H1 (cell line): ENCODE results near the gene KPNA6. TPM values are rescaled to one million over a fixed set of nuclear protein-coding genes. Genes with fewer than 3 reads are reported as not detected.
"Not testable (repeated sequence)": the region's sequence is repeated elsewhere in the genome, so short reads cannot be mapped to it uniquely, and the experiment has no call there.

ENCODE experiments used
- CTCF ChIA-PET: fragments of 300-600 bp; sonication (Branson Sonifier 250); formaldehyde crosslinking; loops from one replicate; lab custom pipeline; 2021; ENCODE audit not compliant: partially characterized antibody; lab: Charles Lee
- POLR2A ChIA-PET: fragments of 300-600 bp; sonication (Branson Sonifier 250); formaldehyde crosslinking; loops from one replicate; lab custom pipeline; 2021; ENCODE audit warnings: inconsistent platforms; ENCODE audit not compliant: partially characterized antibody; lab: Charles Lee
- DNase-seq, 2 experiments: peaks; one replicate each; pipeline versions ENCODE4 v3.0.0 to v3.0.0-alpha.2; 2010 to 2022; ENCODE audit warnings: low spot score in 2 of 2, low read depth in 1 of 2, mixed read lengths in 1 of 2
- FAIRE-seq: peaks from 2 replicates; lab custom pipeline; 2011; peaks lifted over from hg19 to GRCh38; lab: Jason Lieb, UNC
- H2AFZ ChIP-seq: 2 replicates; pipeline ENCODE4 v1.8.1; 2012; ENCODE audit warnings: low read length, inconsistent platforms
- H2AK5ac ChIP-seq: 2 replicates; pipeline ENCODE4 v1.6.1; 2013; ENCODE audit warnings: low read depth, low read length
- H2BK120ac ChIP-seq: replicated peaks from 2 replicates; pipeline ENCODE3; 2013; ENCODE audit warnings: low read depth, low read length, inconsistent platforms
- H2BK12ac ChIP-seq: 2 replicates; pipeline ENCODE4 v1.6.1; 2013; ENCODE audit warnings: low read depth, low read length
- H2BK15ac ChIP-seq: 2 replicates; pipeline ENCODE4 v1.6.1; 2013; ENCODE audit warnings: low read length
- H2BK20ac ChIP-seq: 2 replicates; pipeline ENCODE4 v1.6.1; 2013; ENCODE audit warnings: low read length
- H2BK5ac ChIP-seq: 2 replicates; pipeline ENCODE4 v1.6.1; 2013; ENCODE audit warnings: low read depth, low read length
- H3K14ac ChIP-seq: 2 replicates; pipeline ENCODE4 v1.6.1; 2013; ENCODE audit warnings: inconsistent platforms; ENCODE audit not compliant: insufficient read length
- H3K18ac ChIP-seq: 2 replicates; pipeline ENCODE4 v1.6.1; 2013; ENCODE audit warnings: low read length; ENCODE audit errors: extremely low read depth
- H3K23ac ChIP-seq: 2 replicates; pipeline ENCODE4 v1.6.1; 2013; ENCODE audit warnings: inconsistent platforms; ENCODE audit not compliant: insufficient read length
- H3K23me2 ChIP-seq: 2 replicates; pipeline ENCODE4 v1.6.1; 2013; ENCODE audit warnings: low read depth, low read length
- H3K27ac ChIP-seq: 2 replicates; pipeline ENCODE4 v1.6.1; 2011; ENCODE audit warnings: low read depth, low read length, inconsistent platforms
- H3K27me3 ChIP-seq, 4 experiments: replicated peaks in 1 of 4; 1 replicate in 1 of 4; 2 replicates in 3 of 4; pipeline versions ENCODE4 v1.6.1 to v1.8.1; 2011 to 2013; ENCODE audit warnings: low read length in 3 of 4, mild to moderate bottlenecking in 3 of 4, inconsistent platforms in 2 of 4, mixed read lengths in 2 of 4, moderate library complexity in 1 of 4; ENCODE audit not compliant: control insufficient read depth in 3 of 4, insufficient read depth in 3 of 4; ENCODE audit errors: extremely low read depth in 1 of 4
- H3K36me3 ChIP-seq, 4 experiments: 2 replicates each; pipeline versions ENCODE4 v1.6.1 to v1.8.1; 2011 to 2013; ENCODE audit warnings: mild to moderate bottlenecking in 4 of 4, low read length in 3 of 4, moderate library complexity in 2 of 4, control low read depth in 1 of 4, inconsistent platforms in 1 of 4; ENCODE audit not compliant: insufficient read depth in 4 of 4, control insufficient read depth in 2 of 4
- H3K4ac ChIP-seq: replicated peaks from 2 replicates; pipeline ENCODE3; 2013; ENCODE audit warnings: low read length, low read depth, mixed read lengths, inconsistent platforms; ENCODE audit not compliant: insufficient read length
- H3K4me1 ChIP-seq, 4 experiments: replicated peaks in 1 of 4; 1 replicate in 1 of 4; 2 replicates in 3 of 4; pipeline versions ENCODE4 v1.6.1 to v1.8.1; 2011 to 2013; ENCODE audit warnings: low read length in 3 of 4, inconsistent platforms in 2 of 4, mixed read lengths in 1 of 4; ENCODE audit not compliant: insufficient read depth in 4 of 4, control insufficient read depth in 3 of 4
- H3K4me2 ChIP-seq, 2 experiments: 2 replicates each; pipeline versions ENCODE4 v1.6.1 to v1.8.1; 2011 to 2013; ENCODE audit warnings: low read depth in 2 of 2, low read length in 2 of 2, control low read depth in 1 of 2, inconsistent platforms in 1 of 2, mild to moderate bottlenecking in 1 of 2; ENCODE audit not compliant: insufficient read depth in 1 of 2
- H3K4me3 ChIP-seq, 4 experiments: fragments of 200-600, 300-600 bp in 1 of 4; sonication (generic), shearing (Covaris generic), sonication (Bioruptor Twin) in 1 of 4; 2 replicates each; pipeline versions ENCODE4 v1.5.1 to v1.8.1; 2011 to 2016; ENCODE audit warnings: low read length in 4 of 4, low read depth in 3 of 4, control low read depth in 2 of 4, inconsistent platforms in 2 of 4, mild to moderate bottlenecking in 2 of 4, mixed read lengths in 1 of 4, moderate library complexity in 1 of 4; ENCODE audit not compliant: insufficient read depth in 2 of 4; ENCODE audit errors: extremely low read depth in 1 of 4
- H3K56ac ChIP-seq: replicated peaks from 2 replicates; pipeline ENCODE3; 2013; ENCODE audit warnings: low read depth, mild to moderate bottlenecking, mixed read lengths, low read length, inconsistent platforms; ENCODE audit not compliant: insufficient read length
- H3K79me1 ChIP-seq: 2 replicates; pipeline ENCODE4 v1.6.1; 2013; ENCODE audit warnings: low read depth, low read length, control low read depth
- H3K79me2 ChIP-seq, 2 experiments: 2 replicates each; pipeline versions ENCODE4 v1.6.1 to v1.8.1; 2012 to 2013; ENCODE audit warnings: low read length in 2 of 2, mild to moderate bottlenecking in 2 of 2, inconsistent platforms in 1 of 2; ENCODE audit not compliant: insufficient read depth in 2 of 2, control insufficient read depth in 1 of 2
- H3K9ac ChIP-seq, 4 experiments: replicated peaks in 1 of 4; 1 replicate in 1 of 4; 2 replicates in 3 of 4; pipeline versions ENCODE4 v1.6.1 to v1.8.1; 2011 to 2013; ENCODE audit warnings: low read depth in 3 of 4, low read length in 3 of 4, control low read depth in 2 of 4, mild to moderate bottlenecking in 2 of 4, moderate library complexity in 2 of 4, inconsistent platforms in 1 of 4; ENCODE audit errors: extremely low read depth in 1 of 4
- H3K9me3 ChIP-seq, 2 experiments: 2 replicates each; pipeline versions ENCODE4 v1.6.1 to v1.8.1; 2012 to 2013; ENCODE audit warnings: mild to moderate bottlenecking in 2 of 2, moderate library complexity in 2 of 2, control low read depth in 1 of 2, inconsistent platforms in 1 of 2, low read depth in 1 of 2, low read length in 1 of 2, mixed read lengths in 1 of 2; ENCODE audit not compliant: insufficient read depth in 2 of 2
- H4K20me1 ChIP-seq, 2 experiments: replicated peaks in 1 of 2; 2 replicates each; pipeline versions ENCODE3 to v1.8.1; 2011 to 2013; ENCODE audit warnings: inconsistent platforms in 2 of 2, low read length in 2 of 2, mild to moderate bottlenecking in 1 of 2; ENCODE audit not compliant: insufficient read depth in 2 of 2, control insufficient read depth in 1 of 2
- H4K5ac ChIP-seq: 2 replicates; pipeline ENCODE4 v1.6.1; 2013; ENCODE audit warnings: low read length, low read depth, mixed read lengths, inconsistent platforms; ENCODE audit not compliant: insufficient read length
- H4K8ac ChIP-seq: 2 replicates; pipeline ENCODE4 v1.8.0; 2013; ENCODE audit warnings: mild to moderate bottlenecking, moderate library complexity, low read length, inconsistent platforms; ENCODE audit not compliant: insufficient read depth; ENCODE audit errors: extremely low read depth
- H4K91ac ChIP-seq: replicated peaks from 2 replicates; pipeline ENCODE3; 2013; ENCODE audit warnings: low read length, mixed read lengths, inconsistent platforms; ENCODE audit not compliant: insufficient read length
- POLR2AphosphoS5 ChIP-seq: IDR thresholded peaks from 2 replicates; pipeline ENCODE4 v1.6.1; 2011; ENCODE audit warnings: low read depth, low read length
- WGBS, 2 experiments: shearing (Covaris generic) in 1 of 2; methylation state at CpG; one replicate each; pipeline versions ENCODE4 v1.1.6 to v1.1.7; 2013 to 2015; ENCODE audit warnings: low lambda C conversion rate in 2 of 2, mixed read lengths in 2 of 2, inconsistent platforms in 1 of 2, low coverage in 1 of 2, missing lambda C conversion rate in 1 of 2; ENCODE audit not compliant: insufficient replicate concordance in 2 of 2, insufficient coverage in 1 of 2, insufficient read length in 1 of 2; ENCODE audit errors: extremely low coverage in 1 of 2, missing lambda C conversion rate in 1 of 2; 5-methylcytosine and 5-hydroxymethylcytosine counted together
- polyA plus RNA-seq, 7 experiments: library from polyadenylated mRNA; depleted of rRNA in 3 of 7; stranded (reverse) in 5 of 7; unstranded in 2 of 7; fragments of >200 nt in 5 of 7; fragments of 200-250 nt in 2 of 7; gene quantifications; 1 replicate in 5 of 7; 2 replicates in 1 of 7; 4 replicates in 1 of 7; pipeline versions ENCODE4 v1.2.1 to v1.2.3, GENCODE V29; 2011 to 2013; ENCODE audit warnings: missing spikeins in 2 of 7, mixed read lengths in 2 of 7
- total RNA-seq: library from RNA; stranded (reverse); fragmentation: NEBNext Ultra II Directional; extraction: Animal tissue kit (Norgen Biotek cat#: 25700); gene quantifications from 2 replicates; pipeline ENCODE4 v1.2.1, GENCODE V29; 2021

The KPNA6 gene
- total and polyA plus RNA-seq, 2 of the 8 experiments (the other 6 are each of a cell fraction or from before 2014, with no cell fraction given), result 24.2 to 120 TPM

DNA sequence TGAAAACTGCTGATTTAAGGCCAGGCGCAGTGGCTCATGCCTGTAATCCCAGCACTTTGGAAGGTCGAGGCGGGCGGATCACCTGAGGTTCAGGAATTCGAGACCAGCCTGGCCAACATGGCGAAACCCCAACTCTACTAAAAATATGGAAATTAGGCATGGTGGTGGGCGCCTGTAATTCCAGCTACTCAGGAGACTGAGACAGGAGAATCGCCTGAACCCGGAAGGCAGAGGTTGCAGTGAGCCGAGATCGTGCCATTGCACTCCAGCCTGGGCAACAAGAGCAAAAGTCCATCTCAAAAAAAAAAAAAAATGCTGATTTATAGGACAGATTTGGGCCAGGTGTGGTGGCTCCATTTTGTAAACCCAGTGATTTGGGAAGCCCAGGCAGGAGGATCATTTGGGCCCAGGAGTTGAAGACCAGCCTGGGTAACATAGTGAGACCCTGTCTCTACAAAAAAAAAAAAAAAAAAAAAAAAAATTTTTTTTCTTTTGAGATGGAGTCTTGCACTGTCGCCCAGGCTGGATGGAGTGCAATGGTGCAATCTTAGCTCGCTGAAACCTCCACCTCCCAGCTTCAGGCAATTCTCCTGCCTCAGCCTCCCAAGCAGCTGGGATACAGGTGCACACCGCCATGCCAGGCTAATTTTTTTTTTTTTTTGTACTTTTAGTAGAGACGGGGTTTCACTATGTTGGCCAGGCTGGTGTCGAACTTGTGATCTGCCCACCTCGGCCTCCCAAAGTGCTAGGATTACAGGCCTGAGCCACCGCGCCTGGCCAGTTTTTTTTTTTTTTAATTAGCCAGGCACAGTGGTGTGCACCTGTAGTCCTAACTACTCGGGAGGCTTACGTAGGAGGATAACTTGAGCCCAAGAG, 42.0 kb upstream of the KPNA6 start:
- H3K18ac ChIP-seq, H2AFZ ChIP-seq, H4K5ac ChIP-seq, H3K23me2 ChIP-seq, H3K4ac ChIP-seq, FAIRE-seq, H3K9ac ChIP-seq, H2AK5ac ChIP-seq, H3K79me2 ChIP-seq, H2BK20ac ChIP-seq, H2BK15ac ChIP-seq, H4K20me1 ChIP-seq, H3K56ac ChIP-seq, H3K9me3 ChIP-seq, H3K27me3 ChIP-seq, H3K4me3 ChIP-seq, H4K8ac ChIP-seq, H3K79me1 ChIP-seq, H4K91ac ChIP-seq, H3K36me3 ChIP-seq, H3K4me2 ChIP-seq, DNase-seq, H2BK12ac ChIP-seq, H3K23ac ChIP-seq, H2BK5ac ChIP-seq, H2BK120ac ChIP-seq, H3K14ac ChIP-seq, H3K27ac ChIP-seq: not testable (repeated sequence)
- H3K4me1 ChIP-seq, result peaks cover 3 to 16% (median 12%) of the 10 kb centered on the region in 4 experiments
- WGBS, 2 experiments, result 87% methylated on average over 17 of the region's 21 CpGs; no CpG with 5 or more reads in 1 of the 2 experiments
- ChIA-PET POLR2A (interaction anchor here (0.7 to 2.7 kb wide), 7 partner anchors 13 to 271 kb away, joined by 3 to 8 read pairs (median 3); partner anchors contain the start of gene KPNA6), CTCF (interaction anchor here (0.8 to 1.4 kb wide), 4 partner anchors 8 to 277 kb away, joined by 3 to 5 read pairs (median 4); partner anchors contain the start of gene KPNA6)
- TF ChIP-seq POLR2AphosphoS5, result peak; percentile 35; the same call in 1 of the 2 replicates
